DOHH2 (cell line): ENCODE data around the gene PPM1H.

Source experiments
- H3F3A ChIP-seq: fragments of 200-600 bp; sonication (generic), shearing (Covaris generic); 2 replicates; pipeline ENCODE4 v1.6.0; 2016; ENCODE audit warnings: antibody characterized with exemption, mild to moderate bottlenecking; ENCODE audit not compliant: control insufficient read depth, insufficient read depth
- H3K27ac ChIP-seq: fragments of 200-600 bp; sonication (generic); 2 replicates; pipeline ENCODE4 v1.5.1; 2014; ENCODE audit warnings: low read depth, mild to moderate bottlenecking, low read length, moderate library complexity
- H3K27me3 ChIP-seq: fragments of 200-600 bp; sonication (generic); 2 replicates; pipeline ENCODE4 v1.6.1; 2014; ENCODE audit warnings: mild to moderate bottlenecking, low read length, mixed read lengths; ENCODE audit not compliant: control insufficient read depth
- H3K36me3 ChIP-seq: fragments of 200-600 bp; sonication (generic); 2 replicates; pipeline ENCODE4 v1.6.1; 2014; ENCODE audit warnings: mild to moderate bottlenecking, low read length, moderate library complexity, mixed read lengths; ENCODE audit not compliant: control insufficient read depth
- H3K4me1 ChIP-seq: fragments of 200-600 bp; sonication (generic); 2 replicates; pipeline ENCODE4 v1.6.1; 2014; ENCODE audit warnings: mild to moderate bottlenecking, low read length, mixed read lengths; ENCODE audit not compliant: control insufficient read depth
- H3K4me2 ChIP-seq: fragments of 200-600 bp; sonication (generic); 2 replicates; pipeline ENCODE4 v1.6.0; 2014; ENCODE audit warnings: mild to moderate bottlenecking, low read length, moderate library complexity
- H3K4me3 ChIP-seq: fragments of 200-600 bp; sonication (generic); 2 replicates; pipeline ENCODE4 v1.5.1; 2014; ENCODE audit warnings: mild to moderate bottlenecking, low read length, mixed read lengths
- H3K79me2 ChIP-seq: fragments of 200-600 bp; sonication (generic); 2 replicates; pipeline ENCODE4 v1.6.1; 2014; ENCODE audit warnings: mild to moderate bottlenecking, low read length, mixed read lengths; ENCODE audit not compliant: control insufficient read depth
- H3K9me2 ChIP-seq: fragments of 200-600 bp; sonication (generic); replicated peaks from 2 replicates; pipeline ENCODE4 v1.6.1; 2014; ENCODE audit warnings: mild to moderate bottlenecking, low read length, mixed read lengths; ENCODE audit not compliant: control insufficient read depth
- H3K9me3 ChIP-seq: fragments of 200-600 bp; sonication (generic); 2 replicates; pipeline ENCODE4 v1.6.1; 2014; ENCODE audit warnings: antibody characterized with exemption, low read length, mixed read lengths; ENCODE audit not compliant: control insufficient read depth, insufficient read depth
- H4K20me1 ChIP-seq: fragments of 200-600 bp; sonication (generic); 2 replicates; pipeline ENCODE4 v1.6.0; 2014; ENCODE audit warnings: low read depth, mild to moderate bottlenecking, antibody characterized with exemption, low read length, moderate library complexity; ENCODE audit not compliant: control insufficient read depth, insufficient read depth
- EZH2phosphoT487 ChIP-seq: fragments of 200-600 bp; sonication (generic); IDR thresholded peaks from 2 replicates; pipeline ENCODE4 v1.6.1; 2017; ENCODE audit warnings: borderline replicate concordance, mild to moderate bottlenecking, antibody characterized with exemption, low read length, moderate library complexity, mixed read lengths
- TF ChIP-seq, protein P1 (sequence below): fragments of 200-600 bp; sonication (generic); IDR thresholded peaks from one replicate; pipeline ENCODE4 v1.5.1; 2014; ENCODE audit warnings: antibody characterized with exemption, mild to moderate bottlenecking, low read depth, low read length; ENCODE audit not compliant: poor library complexity, severe bottlenecking

The PPM1H gene

DNA sequence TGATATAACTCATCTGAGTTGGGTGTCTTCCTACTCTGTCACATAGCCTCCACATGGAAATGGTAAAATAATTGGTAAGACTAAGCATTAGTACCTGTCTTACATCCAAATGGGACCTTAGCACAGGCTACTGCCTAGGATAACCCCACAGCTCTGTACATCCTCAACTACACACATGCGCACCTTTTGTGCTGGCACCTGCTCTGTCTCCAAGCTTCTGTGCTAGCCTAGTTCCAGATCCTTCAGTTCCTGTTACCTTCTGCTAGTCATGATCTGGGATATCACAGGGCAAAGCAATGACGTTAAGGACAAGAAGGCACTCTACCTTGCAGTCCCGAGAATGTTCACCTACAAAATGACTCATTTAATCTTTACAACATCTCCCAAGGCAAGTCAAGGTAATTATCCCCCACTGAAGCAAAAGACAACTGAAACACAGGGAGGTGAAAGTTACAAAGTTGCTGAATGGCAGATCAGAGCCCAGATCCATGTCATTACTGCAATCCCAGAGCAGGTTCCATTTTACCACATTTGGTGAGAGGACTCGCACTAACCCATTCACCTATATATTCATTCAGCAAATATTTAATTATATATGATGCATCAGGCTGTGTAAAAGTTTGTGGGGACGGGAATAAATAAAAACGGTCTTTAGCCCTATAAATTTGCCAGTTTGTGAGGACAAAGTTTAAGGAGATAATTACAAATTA is 61.7 kb downstream of the PPM1H start:
- H3K36me3 ChIP-seq, result no peaks in the 10 kb centered on the region
- no peaks in the 10 kb centered on the region for H3K4me1 ChIP-seq
- H3K27me3 ChIP-seq, result no peaks in the 10 kb centered on the region
- no peaks in the 10 kb centered on the region for H3K9me2 ChIP-seq
- no peaks in the 10 kb centered on the region for H3K9me3 ChIP-seq
- no peak overlapping the region for H3K27ac ChIP-seq
- no peak overlapping the region for H3K4me2 ChIP-seq
- H3K4me3 ChIP-seq, result no peak overlapping the region
- TF ChIP-seq, protein P1, sequence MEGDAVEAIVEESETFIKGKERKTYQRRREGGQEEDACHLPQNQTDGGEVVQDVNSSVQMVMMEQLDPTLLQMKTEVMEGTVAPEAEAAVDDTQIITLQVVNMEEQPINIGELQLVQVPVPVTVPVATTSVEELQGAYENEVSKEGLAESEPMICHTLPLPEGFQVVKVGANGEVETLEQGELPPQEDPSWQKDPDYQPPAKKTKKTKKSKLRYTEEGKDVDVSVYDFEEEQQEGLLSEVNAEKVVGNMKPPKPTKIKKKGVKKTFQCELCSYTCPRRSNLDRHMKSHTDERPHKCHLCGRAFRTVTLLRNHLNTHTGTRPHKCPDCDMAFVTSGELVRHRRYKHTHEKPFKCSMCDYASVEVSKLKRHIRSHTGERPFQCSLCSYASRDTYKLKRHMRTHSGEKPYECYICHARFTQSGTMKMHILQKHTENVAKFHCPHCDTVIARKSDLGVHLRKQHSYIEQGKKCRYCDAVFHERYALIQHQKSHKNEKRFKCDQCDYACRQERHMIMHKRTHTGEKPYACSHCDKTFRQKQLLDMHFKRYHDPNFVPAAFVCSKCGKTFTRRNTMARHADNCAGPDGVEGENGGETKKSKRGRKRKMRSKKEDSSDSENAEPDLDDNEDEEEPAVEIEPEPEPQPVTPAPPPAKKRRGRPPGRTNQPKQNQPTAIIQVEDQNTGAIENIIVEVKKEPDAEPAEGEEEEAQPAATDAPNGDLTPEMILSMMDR, result no peak
- TF ChIP-seq EZH2phosphoT487, result no peak
- H4K20me1 ChIP-seq, result no peaks in the 10 kb centered on the region
- no peaks in the 10 kb centered on the region for H3F3A ChIP-seq
- no peaks in the 10 kb centered on the region for H3K79me2 ChIP-seq

DNA sequence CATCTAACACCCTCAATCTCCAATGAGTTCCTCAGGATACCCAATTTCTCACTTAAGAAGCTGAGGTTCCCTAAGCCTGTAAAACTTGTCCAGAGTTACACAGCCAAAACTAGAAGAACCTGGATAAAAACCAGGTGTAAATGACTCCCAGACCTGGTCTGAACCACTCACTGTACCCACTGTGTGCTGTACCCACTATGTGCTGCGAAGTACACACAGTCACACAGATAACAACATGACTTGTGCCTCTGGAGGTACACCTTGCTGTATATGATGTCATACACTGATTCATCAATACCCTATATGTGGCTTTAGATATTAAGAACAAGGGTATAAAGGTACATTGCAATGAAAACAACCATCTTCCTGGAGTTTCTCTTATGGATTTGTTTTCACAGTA is 66.1 kb downstream of the PPM1H start:
- no peaks in the 10 kb centered on the region for H3K9me2 ChIP-seq
- H4K20me1 ChIP-seq, result no peaks in the 10 kb centered on the region
- no peak overlapping the region for H3K4me3 ChIP-seq
- no peaks in the 10 kb centered on the region for H3K4me1 ChIP-seq
- no peak for TF ChIP-seq EZH2phosphoT487
- TF ChIP-seq, protein P1, result no peak
- H3K9me3 ChIP-seq, result no peaks in the 10 kb centered on the region
- no peaks in the 10 kb centered on the region for H3K79me2 ChIP-seq
- no peak overlapping the region for H3K4me2 ChIP-seq
- no peaks in the 10 kb centered on the region for H3K36me3 ChIP-seq
- no peaks in the 10 kb centered on the region for H3F3A ChIP-seq
- peaks cover 7% of the 10 kb centered on the region; the same call in 1 of the 2 replicates for H3K27me3 ChIP-seq
- no peak overlapping the region for H3K27ac ChIP-seq

DNA sequence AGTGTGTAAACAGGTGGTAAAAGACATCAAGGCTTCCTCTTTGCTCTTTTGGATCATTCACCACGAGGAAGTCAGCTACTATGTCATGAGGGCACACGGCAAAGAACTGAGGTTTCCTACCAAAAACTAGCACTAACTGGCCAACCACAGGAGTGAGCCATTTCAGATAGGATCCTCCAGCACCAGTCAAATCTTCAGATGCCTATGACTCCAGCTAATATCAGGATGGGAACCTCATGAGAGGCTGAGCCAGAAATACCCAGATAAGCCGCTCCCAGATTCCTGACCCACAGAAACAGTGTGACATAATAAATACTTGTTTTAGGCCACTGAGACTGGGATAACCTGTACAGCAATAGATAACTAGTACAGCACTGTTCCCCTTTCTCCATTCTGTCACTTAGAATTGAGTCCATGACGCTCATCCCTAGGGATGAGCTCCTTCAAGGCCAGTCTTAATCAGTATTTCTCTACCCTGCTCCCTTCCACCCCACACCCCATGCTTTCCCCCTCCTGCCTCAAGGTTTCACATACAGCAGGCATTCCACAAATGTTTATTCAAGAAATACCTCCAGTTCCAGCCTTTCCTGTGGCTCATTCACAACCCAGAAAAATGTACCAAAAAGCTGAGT is 68.4 kb downstream of the PPM1H start:
- Histone ChIP-seq H3K9me3 (no peaks in the 10 kb centered on the region), H3K9me2 (no peaks in the 10 kb centered on the region), H3K4me3 (no peak overlapping the region), H3F3A (no peaks in the 10 kb centered on the region), H3K27me3 (peaks cover 8% of the 10 kb centered on the region; the same call in 1 of the 2 replicates), H4K20me1 (no peaks in the 10 kb centered on the region), H3K4me1 (no peaks in the 10 kb centered on the region), H3K4me2 (no peak overlapping the region), H3K27ac (no peak overlapping the region), H3K36me3 (no peaks in the 10 kb centered on the region), H3K79me2 (no peaks in the 10 kb centered on the region)
- TF ChIP-seq EZH2phosphoT487, result no peak
- TF ChIP-seq, protein P1, result no peak
